Peyer's patch (tissue), 4 donors: ENCODE data around the gene CEP128.

Experiments used
- POLR2A ChIP-seq, 2 donors: fragments of 450-650 bp; IDR thresholded peaks; one replicate each; pipeline ENCODE4 v1.5.1; 2017; ENCODE audit warnings: antibody characterized with exemption in 2 of 2, mild to moderate bottlenecking in 2 of 2, moderate library complexity in 2 of 2
- TF ChIP-seq, protein P1 (sequence below), 6 experiments: fragments of 450-650 bp in 4 of 6; fragments of 200-600 bp in 2 of 6; sonication (generic) in 1 of 6; IDR thresholded peaks; one replicate each; pipeline ENCODE4 v1.5.1; 2017 to 2019; ENCODE audit warnings: antibody characterized with exemption in 6 of 6, mild to moderate bottlenecking in 3 of 6, moderate library complexity in 1 of 6

DNA sequence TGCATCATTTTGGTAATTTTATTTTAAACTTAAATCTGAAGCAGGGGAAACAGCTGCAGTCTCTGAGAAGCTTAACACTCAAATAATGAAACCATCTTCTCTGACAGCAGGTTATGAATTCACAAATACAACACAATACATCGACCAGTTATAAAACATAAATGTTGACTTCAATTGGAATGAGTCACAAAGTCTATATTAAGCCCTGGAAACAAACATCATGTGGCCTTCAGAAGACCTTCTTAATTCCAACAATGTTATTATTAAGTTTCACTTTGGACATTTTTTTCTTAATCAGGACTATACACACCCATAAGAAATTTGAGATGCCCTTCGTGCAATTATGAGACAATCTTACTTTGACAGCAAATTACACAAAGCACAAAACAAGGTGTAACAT, 68.9 kb downstream of the CEP128 start:
- TF ChIP-seq, protein P1, sequence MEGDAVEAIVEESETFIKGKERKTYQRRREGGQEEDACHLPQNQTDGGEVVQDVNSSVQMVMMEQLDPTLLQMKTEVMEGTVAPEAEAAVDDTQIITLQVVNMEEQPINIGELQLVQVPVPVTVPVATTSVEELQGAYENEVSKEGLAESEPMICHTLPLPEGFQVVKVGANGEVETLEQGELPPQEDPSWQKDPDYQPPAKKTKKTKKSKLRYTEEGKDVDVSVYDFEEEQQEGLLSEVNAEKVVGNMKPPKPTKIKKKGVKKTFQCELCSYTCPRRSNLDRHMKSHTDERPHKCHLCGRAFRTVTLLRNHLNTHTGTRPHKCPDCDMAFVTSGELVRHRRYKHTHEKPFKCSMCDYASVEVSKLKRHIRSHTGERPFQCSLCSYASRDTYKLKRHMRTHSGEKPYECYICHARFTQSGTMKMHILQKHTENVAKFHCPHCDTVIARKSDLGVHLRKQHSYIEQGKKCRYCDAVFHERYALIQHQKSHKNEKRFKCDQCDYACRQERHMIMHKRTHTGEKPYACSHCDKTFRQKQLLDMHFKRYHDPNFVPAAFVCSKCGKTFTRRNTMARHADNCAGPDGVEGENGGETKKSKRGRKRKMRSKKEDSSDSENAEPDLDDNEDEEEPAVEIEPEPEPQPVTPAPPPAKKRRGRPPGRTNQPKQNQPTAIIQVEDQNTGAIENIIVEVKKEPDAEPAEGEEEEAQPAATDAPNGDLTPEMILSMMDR (IDR thresholded peaks at IDR 0.05): no peak
- no peak for TF ChIP-seq POLR2A (IDR thresholded peaks at IDR 0.05)
